Lower leg skin (tissue), 3 donors: ENCODE data around the gene SGIP1.
"Not testable (repeated sequence)": the region's sequence is repeated elsewhere in the genome, so short reads cannot be mapped to it uniquely, and the experiment has no call there.

Experiments used
- CTCF ChIP-seq, 3 donors: fragments of 450-650 bp; IDR thresholded peaks; one replicate each; pipeline ENCODE4 v1.5.1; 2016; ENCODE audit warnings: antibody characterized with exemption in 3 of 3, mild to moderate bottlenecking in 3 of 3, moderate library complexity in 2 of 3
- POLR2A ChIP-seq, 2 donors: fragments of 450-650 bp; IDR thresholded peaks; one replicate each; pipeline ENCODE4 v1.6.1; 2016 to 2017; ENCODE audit warnings: antibody characterized with exemption in 2 of 2, mild to moderate bottlenecking in 1 of 2, moderate library complexity in 1 of 2

DNA sequence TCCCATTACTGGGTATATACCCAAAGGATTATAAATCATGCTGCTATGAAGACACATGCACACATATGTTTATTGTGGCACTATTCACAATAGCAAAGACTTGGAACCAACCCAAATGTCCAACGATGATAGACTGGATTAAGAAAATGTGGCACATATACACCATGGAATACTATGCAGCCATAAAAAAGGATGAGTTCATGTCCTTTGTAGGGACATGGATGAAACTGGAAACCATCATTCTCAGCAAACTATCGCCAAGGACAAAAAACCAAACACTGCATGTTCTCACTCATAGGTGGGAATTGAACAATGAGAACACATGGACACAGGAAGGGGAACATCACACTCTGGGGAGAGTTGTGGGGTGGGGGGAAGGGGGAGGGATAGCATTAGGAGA lies 251.8 kb downstream of the SGIP1 start:
- TF ChIP-seq POLR2A, CTCF (IDR thresholded peaks at IDR 0.05): not testable (repeated sequence)
